Neutrophil (primary cell): ENCODE results near the gene SF3B6.

Experiments
- H3K27ac ChIP-seq: fragments of 200-600 bp; sonication (generic); 2 replicates; pipeline ENCODE4 v1.5.1; 2016; ENCODE audit warnings: mild to moderate bottlenecking, moderate library complexity
- H3K27me3 ChIP-seq: fragments of 200-600 bp; sonication (generic); 2 replicates; pipeline ENCODE4 v1.6.0; 2016; ENCODE audit warnings: mild to moderate bottlenecking
- H3K36me3 ChIP-seq: fragments of 200-600 bp; sonication (generic); 2 replicates; pipeline ENCODE4 v1.5.1; 2017
- H3K4me1 ChIP-seq, 2 experiments: fragments of 200-600 bp in 1 of 2; sonication (generic) in 1 of 2; 1 replicate in 1 of 2; 2 replicates in 1 of 2; pipeline versions ENCODE4 v1.5.1 to v1.6.1; 2013 to 2016; ENCODE audit warnings: low read depth in 1 of 2, low read length in 1 of 2, mild to moderate bottlenecking in 1 of 2, moderate library complexity in 1 of 2; ENCODE audit not compliant: control insufficient read depth in 1 of 2, insufficient read depth in 1 of 2
- H3K4me3 ChIP-seq, 2 experiments: fragments of 200-600 bp in 1 of 2; sonication (generic) in 1 of 2; 1 replicate in 1 of 2; 2 replicates in 1 of 2; pipeline ENCODE4 v1.5.1; 2013 to 2016; ENCODE audit warnings: low read depth in 1 of 2, low read length in 1 of 2, mild to moderate bottlenecking in 1 of 2, moderate library complexity in 1 of 2
- H3K9me3 ChIP-seq: fragments of 200-600 bp; sonication (generic); 2 replicates; pipeline ENCODE4 v1.5.1; 2016
- CTCF ChIP-seq: fragments of 200-600 bp; sonication (generic); IDR thresholded peaks from 2 replicates; pipeline ENCODE4 v1.5.1; 2016; ENCODE audit warnings: antibody characterized with exemption

The SF3B6 gene

GRCh38 chr2:24075915-24076848 lies at the start of gene SF3B6:
Gene SF3B6, minus strand, starts transcription at chr2:24076326. Its CDS starts 97 bp downstream, at chr2:24076229.
- Histone ChIP-seq H3K27me3 (no peaks in the 10 kb centered on the region), H3K36me3 (peaks cover 45% of the 10 kb centered on the region), H3K4me3 (peak within 1 kb of the TSS; percentile 84 to 100), H3K4me1 (peaks cover 42 to 47% of the 10 kb centered on the region in 2 experiments), H3K27ac (peak within 1 kb of the TSS; percentile 95), H3K9me3 (no peaks in the 10 kb centered on the region)
- no peak for TF ChIP-seq CTCF

GRCh38 chr2:24123922-24124580 lies 47.9 kb upstream of the SF3B6 start:
- TF ChIP-seq CTCF, result no peak
- Histone ChIP-seq H3K27me3 (peaks cover 4% of the 10 kb centered on the region), H3K4me1 (peaks cover 12 to 13% of the 10 kb centered on the region in 2 experiments), H3K4me3 (peak overlapping the region; percentile 62 to 67), H3K9me3 (no peaks in the 10 kb centered on the region), H3K27ac (peak overlapping the region; percentile 46), H3K36me3 (no peaks in the 10 kb centered on the region)

GRCh38 chr2:24123195-24123921 lies 47.2 kb upstream of the SF3B6 start, which contains the start of the genes FAM228B and PFN4:
Gene FAM228B, plus strand, starts transcription at chr2:24123469. Its CDS starts 893 bp downstream, at chr2:24124362.
Gene PFN4, minus strand, starts transcription at chr2:24123334. Its CDS starts 799 bp downstream, at chr2:24122535.
- peak within 1 kb of the TSS; percentile 62 to 67 for H3K4me3 ChIP-seq
- peaks cover 12 to 13% of the 10 kb centered on the region in 2 experiments for H3K4me1 ChIP-seq
- TF ChIP-seq CTCF, result peak; percentile 7
- peak within 1 kb of the TSS; percentile 46 for H3K27ac ChIP-seq
- H3K27me3 ChIP-seq, result peaks cover 4% of the 10 kb centered on the region
- no peaks in the 10 kb centered on the region for H3K36me3 ChIP-seq
- H3K9me3 ChIP-seq, result no peaks in the 10 kb centered on the region

- no peak for TF ChIP-seq CTCF
- H3K27ac ChIP-seq, result no peak overlapping the region
- H3K36me3 ChIP-seq, result no peaks in the 10 kb centered on the region
- H3K9me3 ChIP-seq, result no peaks in the 10 kb centered on the region
- H3K27me3 ChIP-seq, result peaks cover 4% of the 10 kb centered on the region
- peak overlapping the region; percentile 62 to 67 for H3K4me3 ChIP-seq
- peaks cover 12 to 13% of the 10 kb centered on the region in 2 experiments for H3K4me1 ChIP-seq
Measured at GRCh38 chr2:24122366-24123194, 46.5 kb upstream of the SF3B6 start.
